ENCODE data around the gene PPM1E.

The PPM1E gene

GRCh38 chr17:59010026-59010425, 254.4 kb downstream of the PPM1E start:
- no peak for FAIRE-seq
- DNase-seq (ENCODE audit: insufficient read length, low spot score), result no peak
- no peak for TF ChIP-seq CTCF (IDR thresholded peaks at IDR 0.05; ENCODE audit: insufficient read depth, missing control alignments)

- no peak for TF ChIP-seq CTCF (IDR thresholded peaks at IDR 0.05; ENCODE audit: insufficient read depth, missing control alignments)
- FAIRE-seq, result no peak
- DNase-seq (ENCODE audit: insufficient read length, low spot score), result no peak
Measured at GRCh38 chr17:59011975-59012374, 256.3 kb downstream of the PPM1E start.

- FAIRE-seq (no peak), DNase-seq (ENCODE audit: insufficient read length, low spot score) (no peak)
- TF ChIP-seq CTCF (IDR thresholded peaks at IDR 0.05; ENCODE audit: insufficient read depth, missing control alignments), result no peak
Measured at GRCh38 chr17:59018019-59018418, 262.4 kb downstream of the PPM1E start.

- no peak for TF ChIP-seq CTCF (IDR thresholded peaks at IDR 0.05; ENCODE audit: insufficient read depth, missing control alignments)
- FAIRE-seq, result no peak
- no peak for DNase-seq (ENCODE audit: insufficient read length, low spot score)
Measured at GRCh38 chr17:59024916-59025315, 269.3 kb downstream of the PPM1E start.

GRCh38 chr17:59026176-59026939, 270.7 kb downstream of the PPM1E start:
- DNase-seq (ENCODE audit: insufficient read length, low spot score) (no peak), FAIRE-seq (no peak)
- TF ChIP-seq CTCF (IDR thresholded peaks at IDR 0.05; ENCODE audit: insufficient read depth, missing control alignments), result no peak

GRCh38 chr17:59027750-59028149, 272.1 kb downstream of the PPM1E start:
- FAIRE-seq (no peak), DNase-seq (ENCODE audit: insufficient read length, low spot score) (no peak)
- no peak for TF ChIP-seq CTCF (IDR thresholded peaks at IDR 0.05; ENCODE audit: insufficient read depth, missing control alignments)

- no peak for TF ChIP-seq CTCF (IDR thresholded peaks at IDR 0.05; ENCODE audit: insufficient read depth, missing control alignments)
- DNase-seq (ENCODE audit: insufficient read length, low spot score) (no peak), FAIRE-seq (no peak)
Measured at GRCh38 chr17:59028328-59028727, 272.7 kb downstream of the PPM1E start.

Data from D721Med (cell line).